HG02884 (cell line): ENCODE results near the gene CLIP4.

Experiments used
- ATAC-seq: cut with Tn5 transposase; IDR thresholded peaks from one replicate; pipeline ENCODE4 v1.9.1; 2021; ENCODE audit warnings: mild to moderate bottlenecking, moderate library complexity; ENCODE audit not compliant: unreplicated experiment

The CLIP4 gene

DNA sequence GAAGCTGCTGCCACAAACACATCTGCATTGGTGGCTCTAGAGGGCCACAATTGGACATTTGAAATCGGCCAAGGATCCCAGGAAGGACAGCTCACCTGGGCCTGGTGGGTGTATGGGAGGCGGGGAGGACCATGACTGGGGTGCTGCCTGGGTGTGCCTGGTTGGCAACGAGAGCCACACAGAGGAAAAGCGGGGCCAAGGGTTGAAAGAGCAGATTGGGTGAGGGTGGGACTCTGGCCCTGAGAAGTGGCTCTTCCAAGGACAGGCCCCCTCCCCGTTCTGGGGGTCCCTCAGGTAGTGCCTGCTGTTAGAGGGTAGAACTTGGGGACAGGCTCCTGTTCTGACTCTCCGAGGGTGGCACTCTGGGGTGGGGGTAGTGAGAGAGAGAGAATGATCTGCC, 102.9 kb downstream of the CLIP4 start:
- ATAC-seq = no peak

DNA sequence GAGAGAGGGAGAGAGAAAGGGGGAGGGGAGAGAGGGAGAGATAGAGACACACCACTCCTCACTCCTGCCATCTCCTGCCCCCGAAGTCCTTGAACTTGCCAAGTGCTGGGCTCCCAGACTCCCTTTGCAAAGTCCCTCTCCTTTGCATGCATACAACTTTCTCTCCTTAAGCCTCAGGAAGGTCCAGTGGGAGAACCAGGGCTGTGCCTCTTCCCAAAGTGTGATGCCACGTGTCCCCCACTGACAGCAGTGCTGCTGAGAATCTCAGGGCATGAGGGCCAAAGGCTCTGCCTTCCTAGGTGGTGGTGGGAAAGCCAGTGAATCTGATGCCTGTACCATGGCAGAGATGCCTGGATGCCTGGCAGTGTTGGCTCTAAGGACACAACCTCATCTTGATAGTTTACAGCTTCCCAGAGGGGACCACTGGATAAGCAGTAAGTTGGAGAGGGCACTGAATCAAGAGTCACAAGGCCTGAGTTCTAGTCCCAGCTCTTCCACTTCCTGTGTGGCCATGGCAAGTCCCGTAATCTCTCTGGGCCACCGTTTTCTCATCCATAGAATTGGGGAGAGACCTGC, 103.4 kb downstream of the CLIP4 start:
- no peak for ATAC-seq

DNA sequence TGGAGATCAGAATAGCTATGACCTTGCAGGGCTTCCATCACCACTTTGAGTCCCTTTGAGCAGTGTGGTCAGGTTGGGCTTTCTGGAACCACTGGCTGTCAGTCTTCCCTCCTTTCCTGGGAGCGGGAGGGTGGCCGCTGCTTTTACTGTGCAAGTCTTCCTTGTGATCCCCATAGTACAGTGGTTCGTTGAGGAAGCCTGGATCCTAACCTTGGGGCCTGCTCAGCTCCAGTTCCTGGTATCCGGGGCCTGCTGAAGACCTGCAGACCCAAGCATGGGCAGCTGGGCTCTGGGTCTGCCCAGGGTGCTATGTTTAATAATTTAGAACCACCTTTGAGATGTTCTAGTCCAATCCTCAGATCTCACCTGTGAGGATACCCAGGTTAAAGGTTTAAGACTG, 104.2 kb downstream of the CLIP4 start:
- ATAC-seq = no peak

DNA sequence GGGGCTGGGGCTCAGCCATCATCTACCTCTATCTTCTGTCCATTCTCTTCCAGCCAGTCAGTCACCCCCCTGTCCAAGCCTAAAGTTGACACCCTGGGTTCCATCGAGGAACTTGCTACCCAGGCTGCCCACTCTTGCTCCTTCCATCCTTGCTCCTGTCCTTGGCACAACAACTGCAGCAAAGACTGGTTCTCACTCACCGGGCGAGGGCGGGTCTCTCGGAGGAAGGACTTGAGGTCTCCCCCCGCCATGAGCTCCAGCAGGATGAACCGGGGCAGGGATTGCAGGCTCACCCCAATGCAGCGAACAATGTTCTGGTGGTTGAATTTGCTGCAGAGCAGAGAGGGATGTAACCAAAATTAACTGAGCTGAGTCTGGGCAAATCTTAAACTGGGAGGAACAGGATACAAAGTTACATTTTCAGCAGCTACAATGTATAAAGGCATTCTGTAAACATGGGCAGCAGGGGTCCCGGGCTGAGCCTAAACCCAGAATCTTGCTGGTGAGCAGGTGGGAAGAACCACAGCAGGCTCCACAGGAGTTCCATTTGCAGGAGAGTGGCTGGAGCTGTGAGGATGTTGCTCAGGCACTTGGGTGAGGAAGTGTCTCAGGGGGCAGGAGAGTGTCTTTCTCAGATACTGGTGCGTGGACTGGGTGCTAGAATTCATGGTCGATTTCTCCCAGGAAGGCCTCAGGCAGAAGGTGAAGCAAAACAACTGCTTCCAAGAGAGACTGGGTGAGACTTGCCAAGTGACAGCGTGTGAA, 105.5 kb downstream of the CLIP4 start:
- no peak for ATAC-seq

DNA sequence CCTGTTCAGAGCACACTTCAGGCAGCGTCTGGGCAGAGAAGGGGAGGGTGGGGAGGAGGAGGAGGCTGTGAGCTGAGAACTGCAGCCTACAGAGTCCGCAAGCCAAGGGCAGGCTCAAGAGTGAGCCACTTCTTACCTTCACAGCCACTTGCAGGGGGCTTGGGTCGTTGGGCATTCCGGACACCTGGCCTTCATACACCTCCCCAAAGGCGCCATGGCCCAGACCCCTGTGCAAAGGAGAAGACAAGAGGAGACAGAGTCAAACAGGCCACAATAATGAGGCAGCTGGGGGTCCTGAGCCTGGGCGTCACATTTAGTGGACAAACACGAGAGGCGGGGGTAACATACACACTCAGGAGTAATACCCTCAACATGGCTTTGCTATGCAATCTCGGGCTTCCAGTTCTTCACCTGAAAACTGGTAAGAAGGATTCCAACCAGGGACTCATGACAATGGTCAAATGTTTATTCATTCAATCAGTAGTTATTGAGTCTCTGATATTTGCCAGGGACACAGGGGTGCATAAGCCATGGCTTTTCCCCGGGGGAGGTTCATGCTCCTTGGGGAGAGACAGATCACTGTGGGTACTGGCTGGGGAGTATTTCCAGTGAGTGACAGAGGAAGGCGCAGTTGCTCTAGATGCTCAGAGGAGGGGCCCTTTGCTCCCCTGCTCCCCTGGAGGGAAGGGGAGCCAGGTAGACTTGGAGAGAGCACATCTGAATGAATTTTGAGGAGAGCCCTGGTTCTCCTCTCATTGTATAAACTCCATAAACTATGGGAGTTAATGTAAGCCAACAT, 107.4 kb downstream of the CLIP4 start:
- no peak for ATAC-seq

DNA sequence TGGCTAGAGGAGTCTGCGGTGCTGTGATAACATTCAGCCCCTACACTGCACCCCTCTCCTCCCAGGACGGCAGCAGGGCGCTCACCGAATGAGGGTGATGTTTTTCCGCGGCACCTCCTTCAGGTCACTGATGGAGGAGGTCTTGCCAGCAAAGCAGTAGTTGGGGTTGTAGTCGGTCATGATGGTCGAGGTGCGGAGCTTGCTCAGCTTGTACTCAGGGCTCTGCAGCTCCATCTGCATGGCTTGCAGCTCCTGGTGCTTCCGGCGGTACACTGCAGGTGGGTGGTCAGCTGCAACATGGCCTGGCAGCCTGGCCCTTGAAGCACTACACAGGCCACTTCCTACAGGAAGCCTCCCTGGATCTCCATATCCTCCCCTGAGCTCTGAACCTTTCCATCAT, 108.0 kb downstream of the CLIP4 start:
- ATAC-seq = no peak

DNA sequence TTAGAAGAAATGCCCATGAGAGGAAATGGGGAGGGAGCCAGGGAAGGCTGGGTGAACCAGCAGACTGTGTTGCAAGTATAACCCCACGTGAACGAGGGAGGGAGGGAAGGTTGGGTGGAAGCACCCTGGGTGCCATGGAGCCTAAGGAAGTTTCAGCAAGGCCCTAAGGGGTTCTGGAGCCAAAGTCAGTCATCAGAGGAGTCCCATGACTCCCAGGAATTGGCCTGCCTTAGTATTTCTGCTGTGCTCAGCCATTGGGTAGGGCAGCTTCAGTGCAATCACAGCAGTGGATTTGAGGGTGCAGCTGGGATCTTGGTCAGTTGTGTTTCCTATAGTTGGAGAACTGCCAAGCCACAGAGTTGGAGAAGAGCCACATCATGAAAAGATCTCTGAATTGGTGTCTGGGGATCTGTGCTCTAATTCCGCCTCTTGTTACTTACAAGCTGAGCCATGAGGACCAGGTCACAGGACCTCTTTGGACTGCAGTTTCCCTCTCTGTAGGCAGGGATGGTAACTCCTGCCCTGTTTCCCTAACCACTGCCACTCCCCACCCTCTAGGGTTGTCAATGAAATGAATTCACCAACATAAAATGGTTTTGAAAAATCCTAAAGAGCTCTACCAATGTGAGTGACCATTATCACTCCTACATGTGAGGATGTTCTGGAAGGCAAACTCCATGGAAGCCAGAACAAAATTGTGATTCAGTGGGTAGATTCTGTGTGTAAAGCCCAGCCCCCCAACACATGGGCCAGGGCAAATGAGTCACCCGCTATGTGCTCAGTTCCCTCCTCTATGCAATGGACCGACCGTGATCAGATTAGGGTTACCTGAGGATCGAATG, 108.9 kb downstream of the CLIP4 start:
- ATAC-seq = no peak

DNA sequence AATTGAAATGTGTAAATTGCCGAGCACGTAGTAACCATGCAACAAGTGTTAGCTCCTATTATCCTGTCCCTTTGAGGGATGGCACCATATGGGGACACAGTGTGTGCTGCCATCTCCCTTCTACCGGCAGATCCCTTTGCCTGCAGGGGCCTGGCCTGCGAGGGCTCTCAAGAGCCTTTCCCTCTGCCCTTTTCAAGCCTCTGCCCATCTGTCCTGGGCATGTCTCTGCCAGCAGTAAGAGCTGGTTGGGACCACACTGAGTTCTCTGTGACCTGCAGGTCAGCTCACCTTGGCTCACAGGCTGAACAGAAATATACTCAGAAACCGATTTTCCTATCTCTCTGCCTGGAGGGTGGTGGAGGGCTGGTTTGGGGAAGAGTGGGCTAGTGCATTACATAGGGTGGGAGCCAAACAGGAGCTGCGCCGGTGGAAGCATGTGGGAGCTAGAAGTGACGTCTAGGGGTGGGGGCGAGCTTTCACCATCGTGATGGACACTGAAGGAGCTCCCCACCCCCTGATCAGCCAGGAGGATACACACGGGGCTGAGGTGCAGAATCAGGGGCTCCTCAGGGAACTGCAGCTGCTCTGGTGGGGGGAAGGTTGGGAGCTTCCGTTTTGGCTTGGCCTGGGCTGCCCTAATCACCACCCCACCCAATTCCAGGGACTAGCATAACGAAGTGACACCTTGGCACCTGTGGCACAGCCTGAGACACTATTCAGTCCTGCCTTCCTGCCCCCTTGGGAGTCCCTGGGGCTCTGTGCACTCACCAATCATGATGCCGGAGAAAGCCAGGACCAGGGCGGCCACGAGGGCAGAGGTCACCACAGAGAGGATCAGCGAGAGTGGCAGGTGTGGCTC, 109.7 kb downstream of the CLIP4 start:
- no peak for ATAC-seq

DNA sequence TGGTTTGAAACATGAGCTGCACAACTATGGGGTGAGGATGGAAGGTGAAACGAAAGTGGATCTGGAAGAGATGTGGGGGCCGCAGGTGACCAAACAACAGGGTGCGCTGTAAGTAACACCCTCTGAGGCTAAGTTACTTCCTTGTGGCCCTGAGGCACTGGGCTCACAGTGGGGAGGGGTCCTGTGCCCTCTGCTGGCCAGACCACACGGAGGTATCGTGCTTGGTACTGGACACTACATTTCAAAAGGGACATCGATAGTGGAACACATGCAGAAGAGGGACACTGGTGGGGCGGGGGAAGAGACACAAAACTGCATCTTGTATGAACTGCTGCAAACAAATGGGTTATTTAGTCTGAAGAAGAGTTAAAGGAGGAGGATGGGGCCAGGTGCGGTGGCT, 110.6 kb downstream of the CLIP4 start:
- ATAC-seq = no peak

DNA sequence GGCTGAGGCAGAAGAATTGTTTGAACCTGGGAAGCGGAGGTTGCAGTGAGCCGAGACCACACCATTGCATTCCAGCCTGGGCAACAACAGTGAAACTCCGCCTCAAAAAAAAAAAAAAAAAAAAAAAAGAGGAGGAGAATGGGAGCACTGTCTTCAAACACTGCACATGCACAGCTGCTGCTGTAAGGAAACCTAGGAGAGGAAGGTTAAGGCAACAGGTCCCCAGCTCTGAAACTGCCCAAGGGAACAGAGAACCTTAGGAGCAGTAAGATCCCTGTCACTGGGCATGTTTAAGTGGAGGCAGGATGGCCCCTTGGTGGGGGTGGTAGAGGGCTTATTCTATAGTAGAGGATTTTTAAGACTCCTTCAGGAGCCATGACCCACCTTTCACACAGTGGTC, 111.2 kb downstream of the CLIP4 start:
- no peak for ATAC-seq

DNA sequence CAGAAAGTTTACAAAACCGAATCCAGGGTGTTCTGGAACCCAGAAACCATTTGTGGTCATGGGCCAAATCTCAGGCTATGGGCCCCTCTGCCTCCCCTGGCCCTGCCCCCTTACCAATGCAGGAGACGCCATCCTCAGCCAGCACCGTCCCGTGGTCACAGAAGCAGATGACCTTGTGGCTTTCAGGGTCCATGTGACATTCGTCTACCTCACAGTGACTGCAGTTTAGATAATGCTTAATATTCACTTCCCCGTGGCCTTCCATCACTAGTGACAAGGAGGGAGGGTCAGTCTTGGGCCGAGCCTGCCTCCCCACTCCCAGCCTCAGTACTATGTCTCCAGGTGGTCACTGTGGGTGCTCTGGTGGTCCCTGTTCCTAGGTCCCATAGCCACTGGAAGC, 111.6 kb downstream of the CLIP4 start:
- ATAC-seq = no peak

DNA sequence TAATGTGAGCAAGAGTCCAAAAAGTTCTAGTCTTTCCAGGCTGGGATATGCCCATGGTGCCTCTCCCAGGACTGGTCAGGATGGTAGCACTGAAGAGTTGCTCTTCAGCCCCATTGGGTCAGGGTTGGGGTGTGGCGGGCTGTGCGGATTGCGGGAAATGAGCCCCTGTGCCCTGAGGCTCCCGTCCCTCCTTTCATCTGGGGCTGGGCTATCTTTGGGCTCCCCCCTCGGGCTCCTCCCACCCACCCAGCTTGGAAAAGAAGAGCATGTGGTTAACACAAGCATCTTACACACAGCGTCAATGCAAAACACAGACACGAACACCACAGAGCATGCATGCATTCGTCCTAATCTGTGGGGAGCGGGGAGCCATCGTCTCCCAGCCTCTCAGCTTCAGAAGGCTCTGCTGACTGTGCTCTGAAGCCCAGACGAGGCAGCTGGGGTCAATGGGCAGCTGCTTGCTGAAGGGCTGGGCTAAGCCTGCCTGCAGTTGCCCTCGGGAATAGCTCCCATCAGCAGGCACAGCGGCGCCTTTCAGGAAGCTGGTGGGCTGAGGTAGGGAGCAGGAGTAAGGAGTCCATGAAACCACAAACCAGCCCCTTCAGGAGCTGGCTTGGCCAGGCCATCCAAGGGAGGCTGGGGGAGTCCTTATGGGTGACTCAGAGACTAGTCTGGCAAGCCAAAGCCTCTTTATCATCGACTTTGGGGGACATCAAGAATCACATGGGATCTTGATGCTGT, 112.9 kb downstream of the CLIP4 start:
- ATAC-seq = no peak

DNA sequence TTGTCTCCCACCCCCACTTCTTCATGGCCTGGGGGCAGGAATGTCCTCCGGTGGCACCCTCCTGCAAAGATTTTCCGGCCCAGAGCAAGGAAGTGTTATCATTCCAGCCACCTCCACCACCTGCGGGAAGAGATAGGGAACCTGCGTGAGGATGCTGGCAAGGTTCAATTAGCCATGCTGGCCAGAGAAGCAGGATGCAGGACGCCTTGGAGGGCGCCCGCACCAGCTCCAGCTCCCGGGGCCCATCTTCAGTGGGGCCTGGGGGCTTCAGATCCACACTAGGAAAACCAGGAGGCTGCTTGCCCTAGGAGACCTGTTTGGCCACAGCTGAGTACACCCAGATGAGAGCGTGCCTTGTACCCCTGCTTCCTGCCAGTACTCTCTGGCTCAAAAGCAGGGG, 113.7 kb downstream of the CLIP4 start:
- no peak for ATAC-seq

DNA sequence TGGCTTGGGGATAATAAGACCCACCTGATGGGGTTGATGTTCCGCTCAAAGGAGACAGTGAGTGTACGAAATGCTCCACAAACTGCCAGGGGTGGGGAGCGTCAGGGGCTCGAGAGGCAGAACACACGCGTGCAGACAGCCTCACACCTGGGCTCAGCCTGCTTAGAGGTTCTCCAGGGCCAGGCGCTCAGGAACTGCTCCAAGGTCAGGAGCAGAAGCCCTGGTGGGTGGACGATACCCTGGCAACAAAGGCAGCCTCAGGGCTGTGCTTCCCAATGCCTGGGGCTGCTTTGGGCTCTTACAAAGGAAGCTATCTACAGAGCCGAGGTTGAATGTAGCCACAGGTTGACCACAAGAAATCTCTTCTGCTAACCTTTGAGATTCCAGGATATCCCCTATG, 114.4 kb downstream of the CLIP4 start:
- no peak for ATAC-seq

DNA sequence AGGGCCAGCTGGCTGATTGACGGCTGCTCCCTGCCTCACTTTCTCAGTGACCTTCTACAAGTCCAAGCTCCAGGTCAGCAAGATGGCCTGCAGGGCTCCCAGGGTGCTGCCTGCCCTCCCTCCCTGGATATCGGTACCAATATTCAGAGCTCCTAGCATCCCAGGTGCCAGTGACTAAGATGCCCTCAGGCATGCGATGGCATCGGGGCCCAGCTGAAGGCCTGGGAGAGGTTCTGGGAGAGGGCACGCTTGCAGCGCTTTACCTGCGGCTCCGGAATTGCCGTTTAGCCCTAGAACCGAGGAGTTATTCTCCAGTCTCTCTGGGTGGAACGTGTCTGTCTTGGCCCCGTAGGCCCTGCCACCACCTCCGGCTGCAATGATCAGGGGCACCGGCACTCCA, 116.8 kb downstream of the CLIP4 start:
- ATAC-seq = no peak

DNA sequence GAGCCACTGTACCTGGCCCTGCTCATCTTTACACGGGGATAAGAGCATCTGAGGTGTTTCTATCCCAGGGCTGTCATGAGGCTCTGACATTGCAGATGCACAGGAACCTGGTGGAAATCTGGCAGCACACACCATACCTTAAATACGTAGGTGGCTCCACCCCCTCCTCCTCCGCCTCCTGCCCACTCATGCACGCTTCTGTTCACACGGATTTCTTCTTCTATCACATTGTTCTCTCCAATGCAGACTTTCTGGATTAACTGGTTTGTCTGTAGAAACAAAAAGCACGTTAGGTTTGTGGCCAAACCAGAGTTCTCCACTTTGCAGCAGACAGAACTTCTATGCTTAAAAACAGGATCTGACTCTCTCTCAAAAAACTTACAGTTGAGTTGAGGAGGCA, 118.2 kb downstream of the CLIP4 start:
- no peak for ATAC-seq

DNA sequence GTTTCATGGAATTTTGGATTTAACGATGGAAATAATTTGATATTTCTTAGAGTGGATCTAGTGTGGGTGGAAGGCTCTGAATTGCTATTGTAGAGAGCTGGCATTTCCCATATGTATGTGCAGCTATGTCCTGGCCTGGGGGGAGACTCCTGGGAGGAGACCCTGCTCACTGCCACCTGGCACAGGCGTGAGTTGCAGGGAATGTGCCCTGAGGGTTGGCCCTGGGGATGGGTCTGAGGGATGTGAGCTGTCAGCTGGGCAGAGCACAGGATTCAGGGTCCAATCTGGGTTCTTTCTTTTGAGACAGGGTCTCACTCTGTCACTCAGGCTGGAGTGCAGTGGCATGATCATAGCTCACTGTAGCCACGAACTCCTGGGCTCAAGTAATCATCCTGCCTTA, 120.2 kb downstream of the CLIP4 start:
- no peak for ATAC-seq

DNA sequence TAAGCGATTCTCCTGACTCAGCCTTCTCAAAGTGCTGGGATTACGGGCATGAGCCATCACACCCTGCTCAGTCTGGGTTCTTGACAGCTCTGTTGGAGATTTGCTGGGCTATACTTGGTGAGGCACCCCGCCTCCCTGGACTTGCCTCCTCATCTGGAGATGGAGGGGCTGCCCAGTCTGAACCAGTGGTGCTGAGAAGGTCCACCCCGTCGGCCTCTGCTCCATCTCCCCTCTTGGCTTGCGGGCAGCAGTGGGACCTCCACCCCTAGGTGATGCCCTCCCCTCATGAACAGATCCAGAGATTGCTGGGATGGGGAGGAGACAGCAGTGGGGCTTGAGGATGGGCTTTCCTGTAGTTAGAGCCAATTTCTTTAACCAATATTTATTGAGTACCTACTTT, 120.9 kb downstream of the CLIP4 start:
- ATAC-seq = no peak

DNA sequence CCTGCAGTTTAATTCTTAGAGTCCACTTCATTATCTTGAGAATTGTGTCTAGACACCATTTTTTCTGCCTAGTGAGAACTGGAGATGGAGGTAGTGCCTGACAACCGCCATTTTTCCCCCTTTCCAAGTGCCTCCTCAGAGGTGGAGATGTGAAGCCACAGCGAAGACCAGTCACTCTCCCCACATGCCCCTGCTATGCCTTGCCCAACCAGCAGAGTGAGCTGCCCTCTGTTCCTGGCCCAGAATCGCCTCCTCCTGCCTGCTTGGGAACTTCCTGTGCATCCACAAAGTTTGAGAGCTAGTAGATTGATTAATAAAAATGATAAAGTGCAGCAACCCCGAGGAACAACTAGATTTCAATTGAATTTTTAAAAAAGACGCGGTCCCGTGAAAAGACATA, 123.3 kb downstream of the CLIP4 start:
- ATAC-seq = no peak
